ENCODE results near the gene RAB3IL1.

DNA sequence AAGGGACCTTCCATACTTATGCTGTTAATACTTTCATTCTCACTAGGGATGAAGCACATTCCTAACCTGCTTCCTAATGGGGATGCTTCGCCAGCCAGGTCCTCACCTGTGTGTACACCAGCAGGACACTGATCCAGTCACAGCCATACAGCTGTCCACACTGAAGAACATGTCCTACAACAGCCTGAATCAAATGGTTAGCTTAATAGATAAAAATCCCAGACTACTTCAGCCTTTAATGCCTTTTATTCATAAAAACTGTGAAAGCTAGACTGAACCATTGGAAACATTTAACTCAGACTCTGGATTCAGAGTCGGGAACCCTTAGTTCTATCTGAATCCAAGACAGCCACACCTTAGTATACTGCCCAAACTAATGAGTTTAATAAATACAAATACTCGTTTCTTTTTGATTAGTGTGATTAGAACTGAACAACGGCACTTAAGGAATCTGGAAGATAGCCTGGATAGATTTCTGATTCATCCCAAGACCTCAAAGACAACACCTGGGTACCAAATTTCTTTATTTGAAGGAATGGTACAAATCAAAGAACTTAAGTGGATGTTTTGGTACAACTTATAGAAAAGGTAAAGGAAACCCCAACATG is 46.8 kb upstream of the RAB3IL1 start:
- no peak for TF ChIP-seq CTCF (IDR thresholded peaks at IDR 0.05)
- TF ChIP-seq POLR2A (IDR thresholded peaks at IDR 0.05), result no peak

Data from heart left ventricle (tissue), 13 donors.